HG02678 (cell line): Measurements from ENCODE around the gene CUBN.

Experiments used
- ATAC-seq: cut with Tn5 transposase; IDR thresholded peaks from one replicate; pipeline ENCODE4 v1.9.1; 2021; ENCODE audit warnings: mild to moderate bottlenecking, moderate library complexity; ENCODE audit not compliant: unreplicated experiment

The CUBN gene

DNA sequence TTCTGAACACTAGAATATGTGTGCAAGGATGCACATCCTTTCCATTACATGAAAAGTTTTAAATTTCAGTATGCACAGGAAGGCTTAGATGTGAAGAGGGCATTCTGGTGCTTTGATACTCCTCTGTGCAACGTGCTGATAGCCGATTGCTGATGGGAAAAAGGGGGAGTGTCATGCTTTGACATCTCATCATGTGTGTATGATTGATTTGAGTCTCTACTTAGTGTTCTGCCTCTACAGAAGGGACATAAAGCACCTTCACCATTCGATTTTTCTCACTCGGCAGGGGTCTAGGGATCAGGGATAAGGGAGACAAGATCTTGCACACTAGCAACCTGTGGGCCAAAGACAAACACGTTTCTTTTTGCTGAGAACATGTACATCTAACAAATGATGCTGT lies 197.7 kb downstream of the CUBN start:
- no peak for ATAC-seq

GRCh38 chr10:16930540-16930939 lies 199.1 kb downstream of the CUBN start:
- ATAC-seq = no peak

DNA sequence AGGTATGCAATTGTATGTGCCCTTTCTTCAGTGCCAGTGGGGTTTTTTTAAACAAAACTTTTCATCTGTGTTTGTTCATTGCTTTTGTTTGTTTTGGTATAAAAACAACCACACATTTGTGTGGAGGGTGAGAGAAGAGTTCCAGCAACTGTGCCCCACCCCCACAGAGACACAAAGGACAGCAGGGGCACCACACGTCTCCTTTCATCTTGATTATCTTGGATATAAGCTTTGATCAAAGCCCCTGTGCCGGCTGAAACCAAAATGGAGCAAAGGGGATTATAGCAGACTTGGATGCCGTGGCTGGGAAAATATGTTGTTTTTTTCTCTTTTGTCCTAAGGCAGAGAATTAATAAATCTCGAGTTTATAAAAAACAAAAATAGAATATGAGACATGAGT lies 200.5 kb downstream of the CUBN start:
- no peak for ATAC-seq

DNA sequence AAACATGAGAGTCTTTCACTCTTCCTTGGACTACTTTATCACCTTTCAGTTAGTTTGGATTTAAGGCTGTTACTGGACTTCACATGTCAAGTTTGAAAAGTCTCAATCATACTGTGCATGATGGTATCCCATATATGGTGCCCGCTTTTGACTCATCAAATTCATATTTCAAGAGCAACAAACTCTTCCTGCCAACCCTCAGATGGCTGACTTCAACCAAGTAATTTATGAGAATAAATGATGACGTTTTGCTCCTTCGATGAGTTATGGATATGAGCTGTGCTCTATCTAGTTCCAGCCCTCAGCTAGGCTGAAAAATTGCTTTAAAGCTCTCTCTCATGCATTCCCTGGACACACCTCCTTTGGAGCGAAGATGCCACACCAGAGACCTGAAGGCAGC lies 202.1 kb downstream of the CUBN start:
- no peak for ATAC-seq

DNA sequence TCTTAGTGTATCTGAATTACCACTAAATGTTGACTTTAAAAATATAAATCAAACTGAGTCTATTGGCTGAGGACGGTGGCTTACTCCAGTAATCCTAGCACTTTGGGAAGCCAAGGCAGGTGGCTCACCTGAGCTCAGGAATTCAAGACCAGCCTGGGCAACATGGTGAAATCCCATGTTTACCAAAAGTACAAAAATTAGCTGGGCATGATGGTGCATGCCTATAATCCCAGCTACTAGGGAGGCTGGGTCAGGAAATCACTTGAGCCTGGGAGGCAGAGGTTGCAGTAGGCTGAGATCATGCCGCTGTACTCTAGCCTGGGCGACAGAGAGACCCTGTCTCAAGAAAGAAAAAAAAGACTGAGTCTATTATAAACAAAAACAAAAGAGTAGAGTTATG lies 205.9 kb downstream of the CUBN start:
- ATAC-seq = no peak

- no peak for ATAC-seq
Observed at GRCh38 chr10:16923309-16923708, 206.3 kb downstream of the CUBN start.

- no peak for ATAC-seq
Observed at GRCh38 chr10:16919121-16919982, 210.3 kb downstream of the CUBN start.

DNA sequence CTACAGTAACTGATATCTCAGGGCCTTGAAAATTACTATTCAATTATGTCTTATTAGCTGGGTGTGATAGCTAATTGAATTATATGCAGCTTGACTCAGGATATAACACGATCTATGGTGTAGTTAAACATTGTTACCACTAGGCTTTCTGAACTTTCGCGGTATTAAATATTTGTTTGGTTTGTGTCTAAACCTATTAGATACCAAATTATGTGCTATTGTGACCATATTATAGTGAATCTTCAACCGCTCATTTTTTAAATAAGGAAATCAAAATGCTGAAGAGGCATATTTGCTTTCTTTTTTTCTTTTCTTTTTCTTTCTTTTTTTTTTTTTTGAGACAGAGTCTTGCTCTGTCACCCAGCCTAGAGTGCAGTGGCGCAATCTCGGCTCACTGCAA lies 213.1 kb downstream of the CUBN start:
- no peak for ATAC-seq

DNA sequence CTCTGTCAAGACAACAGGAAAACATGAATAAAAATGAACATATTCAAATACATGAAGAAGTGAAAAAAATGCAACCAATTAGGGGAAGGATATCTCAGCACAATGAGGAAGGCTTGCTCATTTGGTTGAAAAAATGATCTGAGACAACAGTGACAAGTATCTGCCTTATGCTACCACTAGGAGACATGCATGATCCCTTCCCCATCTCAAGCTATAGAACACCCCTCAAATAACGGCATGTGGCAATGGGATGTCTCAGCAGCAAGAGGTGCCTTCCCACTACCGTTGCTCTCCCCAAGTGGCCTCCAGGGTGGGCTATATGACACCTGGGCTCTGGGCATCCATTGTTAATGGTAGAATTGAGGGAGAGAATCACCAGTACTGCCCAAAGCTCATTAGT lies 214.3 kb downstream of the CUBN start:
- no peak for ATAC-seq

DNA sequence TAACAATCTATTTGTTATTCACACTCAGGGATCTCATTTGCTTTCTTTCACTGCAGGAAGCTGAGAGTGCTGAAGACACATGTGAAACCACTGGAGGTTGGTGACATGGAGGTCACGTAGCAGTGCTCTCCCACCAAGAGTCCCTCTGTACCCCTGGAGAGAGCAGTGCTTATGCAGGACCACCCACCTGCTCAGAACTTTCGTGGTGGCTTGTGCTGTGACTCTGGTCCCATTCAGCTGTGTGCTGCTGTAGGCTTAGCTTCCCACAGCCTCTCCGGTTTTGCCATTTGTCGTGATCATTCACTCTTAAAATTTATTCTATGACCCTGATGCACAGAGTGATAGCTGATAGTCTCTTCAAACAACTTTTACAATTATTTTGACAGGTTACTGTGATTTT lies 216.3 kb downstream of the CUBN start:
- ATAC-seq = no peak

DNA sequence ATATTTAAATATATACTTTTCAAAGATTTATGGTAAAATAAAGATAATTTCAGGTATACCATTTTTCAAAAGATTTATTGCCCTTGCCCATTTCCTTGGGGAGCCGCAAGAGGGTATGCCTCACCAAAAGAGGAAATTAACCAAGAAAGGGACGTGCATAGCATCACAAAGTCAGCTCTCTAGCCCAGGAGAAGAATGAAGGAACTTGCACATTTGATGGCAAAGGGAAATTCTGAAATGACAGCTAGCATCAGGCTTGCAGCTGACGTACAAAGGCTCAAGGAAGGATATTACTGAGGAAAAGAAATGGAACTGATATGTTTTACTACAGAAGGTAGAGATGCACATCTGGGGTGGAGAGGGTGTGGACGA lies 218.8 kb downstream of the CUBN start:
- ATAC-seq = no peak

- no peak for ATAC-seq
Observed at GRCh38 chr10:16909961-16910792, 219.4 kb downstream of the CUBN start.

GRCh38 chr10:16909271-16909767 lies 220.3 kb downstream of the CUBN start:
- no peak for ATAC-seq

- ATAC-seq = no peak
Observed at GRCh38 chr10:16907687-16908086, 221.9 kb downstream of the CUBN start.

- ATAC-seq = no peak
Observed at GRCh38 chr10:16905320-16905719, 224.3 kb downstream of the CUBN start.

DNA sequence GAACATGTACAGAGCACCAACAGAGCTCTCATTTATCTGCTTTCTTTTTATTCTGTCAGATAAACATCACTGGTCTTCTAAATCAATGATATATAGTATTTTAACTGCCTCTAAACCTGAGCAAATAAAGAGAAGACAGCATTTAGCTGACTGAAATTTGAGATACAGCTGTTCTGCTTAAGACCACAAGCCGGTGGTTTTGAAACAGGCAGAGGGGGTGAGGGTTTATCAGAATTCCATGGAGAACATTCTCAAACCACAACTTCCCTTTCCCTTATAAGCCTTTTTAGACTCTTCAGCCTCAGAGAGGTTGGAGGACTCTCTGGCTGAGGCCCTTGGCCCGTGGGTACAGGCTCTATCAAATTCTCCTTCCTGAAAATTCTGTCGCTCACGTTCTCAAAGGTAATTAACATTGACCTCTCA lies 225.0 kb downstream of the CUBN start:
- no peak for ATAC-seq

- ATAC-seq = no peak
Observed at GRCh38 chr10:16904049-16904448, 225.6 kb downstream of the CUBN start.

DNA sequence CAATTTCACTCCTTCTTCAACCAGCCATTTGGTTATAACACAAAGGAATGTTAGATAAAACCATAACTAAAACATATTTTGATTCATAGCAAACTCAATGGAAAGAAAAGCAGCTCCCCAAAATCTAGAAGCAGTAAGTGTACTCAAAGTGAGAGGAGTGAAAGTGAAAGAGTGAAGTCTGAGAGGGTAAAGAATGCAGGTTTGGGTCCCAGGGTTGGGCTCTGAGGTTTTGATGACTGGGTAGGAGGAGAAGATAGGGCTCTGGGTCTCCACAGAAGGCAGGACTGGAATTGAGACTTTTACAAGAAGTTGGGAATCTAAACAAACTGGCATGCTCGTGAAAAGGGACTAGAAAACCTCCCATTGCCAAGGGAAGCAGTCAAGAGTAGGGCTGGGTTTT lies 227.0 kb downstream of the CUBN start:
- ATAC-seq = no peak

GRCh38 chr10:16901106-16901505 lies 228.5 kb downstream of the CUBN start:
- no peak for ATAC-seq

DNA sequence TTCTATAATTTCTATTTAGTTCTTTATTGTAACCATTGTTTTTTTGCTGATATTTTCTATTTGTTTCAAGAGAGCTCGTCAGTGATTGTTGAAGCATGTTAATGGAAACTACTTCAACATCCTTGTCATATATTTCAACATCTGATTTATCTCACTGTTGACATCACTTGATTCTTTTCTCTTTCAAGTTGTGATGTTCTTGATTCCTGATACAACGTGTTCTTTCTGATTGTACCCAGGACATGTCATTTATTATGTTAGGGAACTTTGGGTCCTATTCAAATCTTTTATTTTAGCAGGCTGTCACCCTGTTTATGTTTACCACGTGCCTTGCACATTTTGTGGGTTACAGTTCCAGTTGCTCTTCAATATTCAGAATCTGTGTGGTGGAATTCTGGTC lies 232.6 kb downstream of the CUBN start:
- no peak for ATAC-seq

DNA sequence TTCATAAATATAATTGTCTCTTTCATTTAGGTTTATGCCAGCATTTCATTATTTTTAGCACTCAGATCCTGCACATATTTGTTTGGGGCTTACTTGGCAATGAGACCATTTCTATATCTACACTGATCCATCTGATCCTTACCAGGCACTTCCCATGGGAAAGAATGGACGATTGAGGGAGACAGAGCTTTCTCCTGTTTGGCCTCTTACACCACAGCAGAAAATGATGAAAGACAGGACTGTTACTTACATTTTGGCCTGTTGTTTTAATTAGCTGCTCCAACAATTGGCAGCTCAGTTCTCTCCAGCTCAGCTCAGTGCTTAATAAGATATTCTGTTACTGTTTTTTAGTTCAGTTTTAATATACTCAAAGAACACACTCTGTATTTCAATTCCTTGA lies 234.8 kb downstream of the CUBN start:
- no peak for ATAC-seq

GRCh38 chr10:16893664-16894063 lies 235.9 kb downstream of the CUBN start:
- no peak for ATAC-seq
